IMR-90 (cell line): ENCODE results near the gene CTNNAL1. TPM values are rescaled to one million over a fixed set of nuclear protein-coding genes. Genes with fewer than 3 reads are reported as not detected.

Experiments used
- ATAC-seq: fragments of 200-7000 bp; cut with Tn5 transposase; 2 replicates; pipeline ENCODE4 v1.9.1; 2020; ENCODE audit warnings: low read depth, mild to moderate bottlenecking, moderate library complexity
- BruUV-seq: library from RNA; stranded (reverse); fragments of 400-500 nt; replicated peaks from 2 replicates; lab custom pipeline; 2021; lab: Mats Ljungman, UMichigan
- CTCF ChIA-PET: fragments of 300-600 bp; formaldehyde crosslinking; extraction: SDS; loops from one replicate; lab custom pipeline; 2021; ENCODE audit warnings: antibody characterized with exemption; lab: Yijun Ruan, JAX
- POLR2A ChIA-PET: fragments of 300-600 bp; sonication (Branson Sonifier 250); formaldehyde crosslinking; loops from one replicate; lab custom pipeline; 2022; ENCODE audit warnings: antibody characterized with exemption; ENCODE audit not compliant: unreplicated experiment; lab: Charles Lee
- DNase-seq: peaks from one replicate; pipeline ENCODE4 v3.0.0; 2013
- H2AFZ ChIP-seq: replicated peaks from 2 replicates; pipeline ENCODE3; 2013; ENCODE audit warnings: low read length, mild to moderate bottlenecking; ENCODE audit not compliant: poor library complexity
- H2AK5ac ChIP-seq: 2 replicates; pipeline ENCODE4 v1.6.1; 2013; ENCODE audit warnings: low read depth, low read length, inconsistent platforms
- H2AK9ac ChIP-seq: replicated peaks from 2 replicates; pipeline ENCODE3; 2013; ENCODE audit warnings: mild to moderate bottlenecking, low read depth, low read length, moderate library complexity; ENCODE audit not compliant: poor library complexity
- H2BK120ac ChIP-seq: 2 replicates; pipeline ENCODE4 v1.6.1; 2013; ENCODE audit warnings: low read depth, low read length, inconsistent platforms
- H2BK15ac ChIP-seq: 3 replicates; pipeline ENCODE4 v1.6.1; 2013; ENCODE audit warnings: low read depth, low read length, inconsistent platforms
- H2BK20ac ChIP-seq: 2 replicates; pipeline ENCODE4 v1.6.1; 2013; ENCODE audit warnings: low read depth, mild to moderate bottlenecking, inconsistent platforms, low read length, moderate library complexity
- H2BK5ac ChIP-seq: 2 replicates; pipeline ENCODE4 v1.6.1; 2013; ENCODE audit warnings: mild to moderate bottlenecking, low read depth, low read length, inconsistent platforms; ENCODE audit not compliant: poor library complexity, severe bottlenecking
- H3K14ac ChIP-seq: replicated peaks from 2 replicates; pipeline ENCODE4 v1.6.1; 2013; ENCODE audit warnings: low read depth, low read length, inconsistent platforms
- H3K18ac ChIP-seq: 2 replicates; pipeline ENCODE4 v1.6.1; 2013; ENCODE audit warnings: low read depth, low read length, control low read depth
- H3K23ac ChIP-seq: 2 replicates; pipeline ENCODE4 v1.6.1; 2013; ENCODE audit warnings: low read depth, low read length, inconsistent platforms
- H3K27ac ChIP-seq: 2 replicates; pipeline ENCODE4 v1.5.1; 2013; ENCODE audit warnings: mild to moderate bottlenecking, control low read depth, low read length; ENCODE audit not compliant: insufficient read depth
- H3K27me3 ChIP-seq: 2 replicates; pipeline ENCODE4 v1.6.1; 2013; ENCODE audit warnings: low read length; ENCODE audit not compliant: control insufficient read depth, insufficient read depth
- H3K36me3 ChIP-seq: 2 replicates; pipeline ENCODE4 v1.6.1; 2013; ENCODE audit warnings: low read length, mixed read lengths; ENCODE audit not compliant: control insufficient read depth, insufficient read depth
- H3K4ac ChIP-seq: 2 replicates; pipeline ENCODE4 v1.6.1; 2013; ENCODE audit warnings: low read depth, low read length, inconsistent platforms
- H3K4me1 ChIP-seq: 2 replicates; pipeline ENCODE4 v1.6.1; 2013; ENCODE audit warnings: low read length, mixed read lengths; ENCODE audit not compliant: control insufficient read depth, insufficient read depth
- H3K4me2 ChIP-seq: 2 replicates; pipeline ENCODE4 v1.6.1; 2013; ENCODE audit warnings: low read depth, mild to moderate bottlenecking, control low read depth, low read length, moderate library complexity
- H3K4me3 ChIP-seq: 2 replicates; pipeline ENCODE4 v1.5.1; 2013; ENCODE audit warnings: low read depth, mild to moderate bottlenecking, control low read depth, low read length, moderate library complexity; ENCODE audit not compliant: insufficient read depth
- H3K56ac ChIP-seq: 2 replicates; pipeline ENCODE4 v1.6.1; 2013; ENCODE audit warnings: low read length, inconsistent platforms; ENCODE audit not compliant: insufficient read depth; ENCODE audit errors: extremely low read depth
- H3K79me1 ChIP-seq, 2 experiments: 2 replicates each; pipeline ENCODE4 v1.6.1; 2013; ENCODE audit warnings: low read length in 2 of 2, inconsistent platforms in 1 of 2, low read depth in 1 of 2
- H3K9ac ChIP-seq: 2 replicates; pipeline ENCODE4 v1.6.1; 2013; ENCODE audit warnings: low read depth, low read length, control low read depth
- H3K9me1 ChIP-seq: 2 replicates; pipeline ENCODE4 v1.6.1; 2013; ENCODE audit warnings: low read length, inconsistent platforms; ENCODE audit not compliant: insufficient read depth
- H3K9me3 ChIP-seq: 2 replicates; pipeline ENCODE4 v1.6.1; 2013; ENCODE audit warnings: low read length; ENCODE audit not compliant: control insufficient read depth, insufficient read depth
- H4K20me1 ChIP-seq: 2 replicates; pipeline ENCODE4 v1.6.1; 2013; ENCODE audit warnings: low read length, inconsistent platforms; ENCODE audit not compliant: insufficient read depth
- H4K5ac ChIP-seq: 2 replicates; pipeline ENCODE4 v1.6.1; 2013; ENCODE audit warnings: mild to moderate bottlenecking, low read depth, low read length, control low read depth
- H4K8ac ChIP-seq, 2 experiments: 2 replicates each; pipeline ENCODE4 v1.6.1; 2013; ENCODE audit warnings: low read depth in 2 of 2, low read length in 2 of 2, control low read depth in 1 of 2, inconsistent platforms in 1 of 2
- H4K91ac ChIP-seq: 2 replicates; pipeline ENCODE4 v1.6.1; 2013; ENCODE audit warnings: low read depth, low read length, inconsistent platforms; ENCODE audit not compliant: insufficient read depth
- BHLHE40 ChIP-seq: fragments of 150-350 bp; IDR thresholded peaks from 2 replicates; pipeline ENCODE4 v1.6.1; 2016; ENCODE audit warnings: mild to moderate bottlenecking, low read depth, low read length
- CEBPB ChIP-seq: IDR thresholded peaks from 2 replicates; pipeline ENCODE4 v1.6.1; 2012; ENCODE audit warnings: low read depth, low read length, improper control_type of control experiment
- FOS ChIP-seq: fragments of 150-350 bp; IDR thresholded peaks from 2 replicates; pipeline ENCODE4 v1.6.1; 2016; ENCODE audit warnings: low read depth, low read length
- MAFK ChIP-seq: IDR thresholded peaks from 2 replicates; pipeline ENCODE4 v1.6.1; 2012; ENCODE audit warnings: low read depth, low read length, improper control_type of control experiment
- MAZ ChIP-seq: IDR thresholded peaks from 2 replicates; pipeline ENCODE4 v1.6.1; 2012; ENCODE audit warnings: low read depth, mild to moderate bottlenecking, low read length, improper control_type of control experiment, moderate library complexity, borderline replicate concordance
- MXI1 ChIP-seq: IDR thresholded peaks from 2 replicates; pipeline ENCODE4 v1.6.1; 2012; ENCODE audit warnings: low read depth, mild to moderate bottlenecking, low read length, moderate library complexity, borderline replicate concordance
- POLR2A ChIP-seq: IDR thresholded peaks from 2 replicates; pipeline ENCODE4 v1.6.1; 2012; ENCODE audit warnings: mild to moderate bottlenecking, low read depth, low read length
- RAD21 ChIP-seq: IDR thresholded peaks from 2 replicates; pipeline ENCODE4 v1.6.1; 2012; ENCODE audit warnings: low read length, improper control_type of control experiment
- RCOR1 ChIP-seq: IDR thresholded peaks from 2 replicates; pipeline ENCODE4 v1.6.1; 2012; ENCODE audit warnings: mild to moderate bottlenecking, low read length, improper control_type of control experiment; ENCODE audit not compliant: insufficient replicate concordance
- RFX5 ChIP-seq: IDR thresholded peaks from 2 replicates; pipeline ENCODE4 v1.8.0; 2012; ENCODE audit warnings: low read depth, mild to moderate bottlenecking, low read length, moderate library complexity
- SMC3 ChIP-seq: fragments of 150-350 bp; IDR thresholded peaks from 2 replicates; pipeline ENCODE4 v1.6.1; 2016; ENCODE audit warnings: low read depth, mild to moderate bottlenecking, antibody characterized with exemption, low read length, moderate library complexity
- WGBS, 2 experiments: methylation state at CpG; one replicate each; pipeline versions ENCODE4 v1.1.5 to v1.1.7; 2013; ENCODE audit warnings: missing lambda C conversion rate in 2 of 2; ENCODE audit not compliant: insufficient read length in 1 of 2; ENCODE audit errors: extremely low coverage in 2 of 2; 5-methylcytosine and 5-hydroxymethylcytosine counted together
- dilution Hi-C: fragments of 300-500 bp; cut with HindIII; formaldehyde crosslinking; loops from one replicate; pipeline ENCODE4 v1.14.3; 2018; ENCODE audit warnings: low sequenced_read_pairs; ENCODE audit not compliant: unreplicated experiment
- in situ Hi-C: fragments of 300-500 bp; cut with MboI; formaldehyde crosslinking; loops from 3 replicates; pipeline ENCODE4 v1.14.3; 2019; ENCODE audit warnings: low sequenced_read_pairs, inconsistent platforms, mixed read lengths
- intact Hi-C: fragments of 100-400 bp; cut with micrococcal nuclease; formaldehyde crosslinking; loops from 2 replicates; pipeline ENCODE4 v1.10.0; 2022
- polyA plus RNA-seq, 3 experiments: library from polyadenylated mRNA; depleted of rRNA; stranded (reverse); fragments of >200 nt; gene quantifications; 2 replicates each; pipeline ENCODE4 v1.2.3, GENCODE V29; 2012; ENCODE audit warnings: low replicate concordance in 1 of 3
- total RNA-seq: library from RNA; depleted of rRNA; stranded (reverse); fragments of >200 nt; gene quantifications from 2 replicates; pipeline ENCODE4 v1.2.3, GENCODE V29; 2012
- TF ChIP-seq, protein P1 (sequence below): fragments of 150-350 bp; IDR thresholded peaks from 2 replicates; pipeline ENCODE4 v1.6.1; 2016; ENCODE audit warnings: low read depth, mild to moderate bottlenecking, low read length, moderate library complexity, borderline replicate concordance
- TF ChIP-seq, protein P2 (sequence below): conservative IDR thresholded peaks from 2 replicates; pipeline ENCODE4 v1.5.1; 2012; ENCODE audit warnings: mild to moderate bottlenecking, low read depth, low read length, improper control_type of control experiment

CTNNAL1 gene
- total and polyA plus RNA-seq, 2 of the 4 experiments (the other 2 are of a cell fraction) = 72.3 to 131 TPM

DNA sequence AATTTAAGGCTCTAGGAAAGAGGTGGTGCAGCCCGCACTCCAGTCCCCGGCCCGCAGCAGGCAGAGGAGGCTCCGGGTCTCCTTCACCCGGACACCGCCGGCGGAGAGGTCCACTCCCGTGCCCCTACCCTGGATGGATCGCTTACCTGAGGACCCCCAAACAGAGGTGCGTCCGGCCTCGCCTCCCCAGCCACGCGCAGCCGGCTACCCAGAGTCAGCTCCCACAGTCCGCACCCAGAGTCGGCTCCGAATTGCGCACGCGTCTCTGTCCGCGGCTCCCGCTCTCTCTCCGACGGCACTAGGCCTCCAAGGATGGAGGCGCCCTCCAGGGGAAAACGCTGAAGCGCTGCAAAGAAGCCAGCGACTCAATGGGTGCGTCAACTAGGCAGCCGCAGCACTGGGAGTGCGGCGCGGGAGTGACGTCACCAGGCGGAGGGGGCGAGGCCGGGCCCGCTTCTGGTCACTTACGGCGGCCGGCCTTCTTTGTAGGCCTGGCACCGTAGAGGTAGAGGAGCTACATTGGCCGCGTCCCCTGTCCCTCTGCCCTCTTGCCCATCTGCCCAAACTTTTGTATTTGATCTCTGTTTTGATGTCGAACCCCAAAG, 79.5 kb downstream of the CTNNAL1 start, which contains the start of gene ELP1:
TSS of gene ELP1 (minus strand) at position 407 of the 605 bp plus-strand sequence. CDS start 2,978 bp downstream, outside the sequence.
- Histone ChIP-seq H3K27me3 (no peaks in the 10 kb centered on the region), H2AK9ac (peak within 1 kb of the TSS; percentile 92), H3K36me3 (peaks cover 2% of the 10 kb centered on the region), H3K14ac (peak within 1 kb of the TSS; percentile 98), H2BK20ac (peak within 1 kb of the TSS; percentile 66), H3K18ac (peak within 1 kb of the TSS; percentile 91), H3K9me1 (0 out of 2 replicates have a peak, but pooled peaks cover 4% of the 10 kb centered on the region), H4K91ac (peak within 1 kb of the TSS; percentile 97), H3K27ac (peak within 1 kb of the TSS; percentile 92), H2AK5ac (peak within 1 kb of the TSS; percentile 38; the same call in 1 of the 2 replicates), H3K56ac (peak within 1 kb of the TSS; percentile 76), H3K9me3 (no peaks in the 10 kb centered on the region), H4K5ac (peak within 1 kb of the TSS; percentile 94), H4K20me1 (no peaks in the 10 kb centered on the region; the same call in 1 of the 2 replicates), H3K79me1 (peaks cover 13 to 37% of the 10 kb centered on the region in 2 experiments), H2AFZ (peak within 1 kb of the TSS; percentile 100), H3K4me2 (peak within 1 kb of the TSS; percentile 94), H2BK120ac (peak within 1 kb of the TSS; percentile 98), H3K23ac (peak within 1 kb of the TSS; percentile 99), H4K8ac (peak within 1 kb of the TSS; percentile 84 to 99), H3K4ac (peak within 1 kb of the TSS; percentile 96), H3K9ac (peak within 1 kb of the TSS; percentile 93), H3K4me3 (peak within 1 kb of the TSS; percentile 95), H3K4me1 (no peaks in the 10 kb centered on the region; the same call in 1 of the 2 replicates), H2BK15ac (peak within 1 kb of the TSS; percentile 82; the same call in 1 of the 3 replicates), H2BK5ac (peak within 1 kb of the TSS; percentile 96)
- intact Hi-C loops = loop anchor here (5.0 kb wide), 1 partner anchor 388 kb away; the partner anchor contains the start of gene EPB41L4B
- ATAC-seq = peak; percentile 91
- WGBS, 2 experiments = 2% methylated on average over 9 of the region's 48 CpGs; no CpG with 5 or more reads in 1 of the 2 experiments
- POLR2A ChIA-PET = interaction anchor here (0.6 kb wide), 1 partner anchor 13 kb away, joined by 4 read pairs; no protein-coding TSS in a partner anchor
- CTCF ChIA-PET = no interaction called here
- peak; percentile 94 for DNase-seq
- no TSS peak for BruUV-seq
- dilution Hi-C loops = no loop called here
- TF ChIP-seq CEBPB (no peak), RCOR1 (peak; percentile 57), RFX5 (no peak), MXI1 (no peak; the same call in 1 of the 2 replicates), MAZ (peak; percentile 95), FOS (peak; percentile 29; the same call in 1 of the 2 replicates), SMC3 (no peak), MAFK (peak; percentile 26; the same call in 1 of the 2 replicates), RAD21 (peak; percentile 14; the same call in 1 of the 2 replicates), POLR2A (peak; percentile 50; the same call in 1 of the 2 replicates), BHLHE40 (peak; percentile 19; the same call in 1 of the 2 replicates)
- TF ChIP-seq, protein P1, sequence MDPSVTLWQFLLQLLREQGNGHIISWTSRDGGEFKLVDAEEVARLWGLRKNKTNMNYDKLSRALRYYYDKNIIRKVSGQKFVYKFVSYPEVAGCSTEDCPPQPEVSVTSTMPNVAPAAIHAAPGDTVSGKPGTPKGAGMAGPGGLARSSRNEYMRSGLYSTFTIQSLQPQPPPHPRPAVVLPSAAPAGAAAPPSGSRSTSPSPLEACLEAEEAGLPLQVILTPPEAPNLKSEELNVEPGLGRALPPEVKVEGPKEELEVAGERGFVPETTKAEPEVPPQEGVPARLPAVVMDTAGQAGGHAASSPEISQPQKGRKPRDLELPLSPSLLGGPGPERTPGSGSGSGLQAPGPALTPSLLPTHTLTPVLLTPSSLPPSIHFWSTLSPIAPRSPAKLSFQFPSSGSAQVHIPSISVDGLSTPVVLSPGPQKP = no peak
- TF ChIP-seq, protein P2, sequence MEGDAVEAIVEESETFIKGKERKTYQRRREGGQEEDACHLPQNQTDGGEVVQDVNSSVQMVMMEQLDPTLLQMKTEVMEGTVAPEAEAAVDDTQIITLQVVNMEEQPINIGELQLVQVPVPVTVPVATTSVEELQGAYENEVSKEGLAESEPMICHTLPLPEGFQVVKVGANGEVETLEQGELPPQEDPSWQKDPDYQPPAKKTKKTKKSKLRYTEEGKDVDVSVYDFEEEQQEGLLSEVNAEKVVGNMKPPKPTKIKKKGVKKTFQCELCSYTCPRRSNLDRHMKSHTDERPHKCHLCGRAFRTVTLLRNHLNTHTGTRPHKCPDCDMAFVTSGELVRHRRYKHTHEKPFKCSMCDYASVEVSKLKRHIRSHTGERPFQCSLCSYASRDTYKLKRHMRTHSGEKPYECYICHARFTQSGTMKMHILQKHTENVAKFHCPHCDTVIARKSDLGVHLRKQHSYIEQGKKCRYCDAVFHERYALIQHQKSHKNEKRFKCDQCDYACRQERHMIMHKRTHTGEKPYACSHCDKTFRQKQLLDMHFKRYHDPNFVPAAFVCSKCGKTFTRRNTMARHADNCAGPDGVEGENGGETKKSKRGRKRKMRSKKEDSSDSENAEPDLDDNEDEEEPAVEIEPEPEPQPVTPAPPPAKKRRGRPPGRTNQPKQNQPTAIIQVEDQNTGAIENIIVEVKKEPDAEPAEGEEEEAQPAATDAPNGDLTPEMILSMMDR = peak; percentile 48
- in situ Hi-C loops = no loop called here
